ENCODE results near the gene SLC43A3. TPM values are rescaled to one million over a fixed set of nuclear protein-coding genes. Genes with fewer than 3 reads are reported as not detected.

Gene SLC43A3
- total and polyA plus RNA-seq, 9 of the 15 experiments (the other 6 are each of a cell fraction or from before 2014, with no cell fraction given): 63.7 to 281 (median 139) TPM

GRCh38 chr11:57432714-57433163 lies 5.8 kb upstream of the SLC43A3 start (continued):
- TF ChIP-seq ZNF121 (CRISPR knock-in tag; conservative IDR thresholded peaks at IDR 0.05) (no peak), TAF1 (IDR thresholded peaks at IDR 0.05; ENCODE audit: control insufficient read depth, extremely low read depth, insufficient read depth, low read length, severe bottlenecking) (peak; percentile 34), TBP (optimal IDR thresholded peaks at IDR 0.05; ENCODE audit: low read depth, low read length) (peak; percentile 65)

GRCh38 chr11:57432149-57432561 lies 5.2 kb upstream of the SLC43A3 start:
- Histone ChIP-seq H3K27ac (ENCODE audit: extremely low read depth, low read depth, low read length) (peak overlapping the region; percentile 24), H4K20me1 (replicated peaks; ENCODE audit: control insufficient read depth, insufficient read depth, low read length) (no peaks in the 10 kb centered on the region), H3K79me2 (ENCODE audit: control insufficient read depth, insufficient read depth, low read length) (peaks cover 1% of the 10 kb centered on the region; the same call in 2 of the 3 replicates), H3K4me1 (replicated peaks in 1 of 2; ENCODE audit: control insufficient read depth in 2 of 2, insufficient read depth in 2 of 2, low read length in 2 of 2) (peaks cover 19 to 60% of the 10 kb centered on the region in 2 experiments), H3K4me2 (ENCODE audit: insufficient read depth, low read length) (peak overlapping the region; percentile 58), H2AFZ (ENCODE audit: low read depth, low read length) (peak overlapping the region; percentile 14), H3K9me3 (replicated peaks; ENCODE audit: control insufficient read depth, insufficient read depth, low read depth, low read length) (no peaks in the 10 kb centered on the region), H3K36me3 (ENCODE audit: control insufficient read depth, insufficient read depth, low read length) (no peaks in the 10 kb centered on the region), H3K9ac (ENCODE audit: insufficient read depth in 1 of 2, low read depth in 2 of 2, low read length in 2 of 2) (peak overlapping the region; percentile 47 to 83), H3K9me1 (ENCODE audit: control insufficient read depth, insufficient read depth, low read length) (no peaks in the 10 kb centered on the region), H3K4me3 (no peak overlapping the region), H3K27me3 (ENCODE audit: control insufficient read depth in 2 of 2, insufficient read depth in 2 of 2, low read length in 2 of 2) (no peaks in the 10 kb centered on the region)
- ChIA-PET CTCF (ENCODE audit: low intra/inter-chr PET ratio) (no interaction called here), POLR2A (interaction anchor here (1.6 to 1.9 kb wide), 2 partner anchors 10 to 84 kb away, joined by 4 read pairs; no protein-coding TSS in a partner anchor)
- BruUV-seq (replicated peaks): TSS peak; percentile 69
- ATAC-seq (no peak), DNase-seq (ENCODE audit: extremely low read depth in 1 of 4, low spot score in 3 of 4) (no peak), FAIRE-seq (no peak)
- intact Hi-C loops (cut with micrococcal nuclease) (loop anchor here (2.0 kb wide), 1 partner anchor 25 kb away; no protein-coding TSS in a partner anchor), in situ Hi-C loops (cut with MboI) (no loop called here)
- 0 out of 4 replicates have a peak, but pooled peaks of 1 of the 2 experiments have one; percentile 7 for TF ChIP-seq NRF1 (conservative IDR thresholded peaks at IDR 0.05 in 1 of 2, IDR thresholded peaks at IDR 0.05 in 1 of 2)
- TF ChIP-seq RBM39 (optimal IDR thresholded peaks at IDR 0.05; ENCODE audit: low read depth, low read length): peak; percentile 29
- TF ChIP-seq SPI1 (IDR thresholded peaks at IDR 0.05; ENCODE audit: borderline replicate concordance, low read depth, low read length): peak; percentile 51; the same call in 1 of the 2 replicates
- TF ChIP-seq BRCA1 (IDR thresholded peaks at IDR 0.05): no peak
- no peak for TF ChIP-seq BRCA1 (CRISPR knock-in tag; IDR thresholded peaks at IDR 0.05)
- TF ChIP-seq HMGN3 (IDR thresholded peaks at IDR 0.05; ENCODE audit: borderline replicate concordance, extremely low read depth, insufficient read length, low read depth, low read length): no peak
- TF ChIP-seq RBBP5 (IDR thresholded peaks at IDR 0.05; ENCODE audit: borderline replicate concordance, insufficient read depth, low read length, poor library complexity, severe bottlenecking): peak; percentile 5
- 42% methylated on average over 5 of the region's 5 CpGs for WGBS (ENCODE audit: insufficient coverage, low coverage, missing lambda C conversion rate)

All from K562 (cell line).